Lung (tissue), 12 donors: ENCODE results near the gene APBA2. TPM values are rescaled to one million over a fixed set of nuclear protein-coding genes. Genes with fewer than 3 reads are reported as not detected.
"Not testable (repeated sequence)": the region's sequence is repeated elsewhere in the genome, so short reads cannot be mapped to it uniquely, and the experiment has no call there.

Source experiments
- ATAC-seq: fragments of 200-7000 bp; cut with Tn5 transposase; one replicate; pipeline ENCODE4 v1.9.1; 2020; ENCODE audit warnings: moderate number of reproducible peaks; ENCODE audit not compliant: insufficient read depth, low FRiP score
- DNase-seq, 3 donors: peaks; one replicate each; pipeline ENCODE4 v3.0.0-alpha.2; 2013 to 2017
- H3K27ac ChIP-seq, 2 donors: one replicate each; pipeline ENCODE4 v1.5.1; 2013; ENCODE audit warnings: mild to moderate bottlenecking in 2 of 2, moderate library complexity in 2 of 2, control low read depth in 1 of 2, inconsistent platforms in 1 of 2, low read depth in 1 of 2, low read length in 1 of 2
- H3K27me3 ChIP-seq, 3 donors: one replicate each; pipeline ENCODE4 v1.5.1; 2013; ENCODE audit warnings: low read length in 2 of 3; ENCODE audit not compliant: control insufficient read depth in 3 of 3, insufficient read depth in 3 of 3
- H3K36me3 ChIP-seq, 4 donors: one replicate each; pipeline ENCODE4 v1.5.1; 2013; ENCODE audit warnings: low read length in 4 of 4, mild to moderate bottlenecking in 1 of 4, moderate library complexity in 1 of 4; ENCODE audit not compliant: control insufficient read depth in 4 of 4, insufficient read depth in 4 of 4
- H3K4me1 ChIP-seq, 5 donors: one replicate each; pipeline ENCODE4 v1.5.1; 2013; ENCODE audit warnings: low read length in 5 of 5, mild to moderate bottlenecking in 2 of 5, moderate library complexity in 1 of 5; ENCODE audit not compliant: control insufficient read depth in 5 of 5, insufficient read depth in 5 of 5
- H3K4me3 ChIP-seq: one replicate; pipeline ENCODE4 v1.5.1; 2013; ENCODE audit warnings: mild to moderate bottlenecking, control low read depth, moderate library complexity
- H3K9ac ChIP-seq, 2 donors: one replicate each; pipeline ENCODE4 v1.5.1; 2013; ENCODE audit warnings: low read length in 2 of 2, control low read depth in 1 of 2; ENCODE audit not compliant: insufficient read depth in 1 of 2
- H3K9me3 ChIP-seq, 4 donors: one replicate each; pipeline ENCODE4 v1.5.1; 2013; ENCODE audit warnings: low read length in 3 of 4, mild to moderate bottlenecking in 1 of 4, moderate library complexity in 1 of 4; ENCODE audit not compliant: control insufficient read depth in 4 of 4, insufficient read depth in 3 of 4
- CTCF ChIP-seq: IDR thresholded peaks from 2 replicates; pipeline ENCODE4 v1.5.1; 2012; ENCODE audit warnings: mild to moderate bottlenecking; ENCODE audit errors: control extremely low read depth, extremely low read depth
- WGBS, 2 donors: extraction: QIAGEN DNeasy Blood & Tissue Kit; methylation state at CpG; one replicate each; pipeline ENCODE4 v1.1.7; 2013; 5-methylcytosine and 5-hydroxymethylcytosine counted together
- polyA plus RNA-seq, 2 donors: library from polyadenylated mRNA; stranded (reverse); fragments of 200-250 nt; gene quantifications; one replicate each; pipeline ENCODE4 v1.2.1, GENCODE V29; 2013
- total RNA-seq, 2 donors: library from RNA; depleted of rRNA in 1 of 2; stranded (reverse); fragments of >200 nt in 1 of 2; gene quantifications; one replicate each; pipeline ENCODE4 v1.2.1, GENCODE V29; 2014 to 2021
- donor health status: control.
- donor health status: control.
- donor health status: Bipolar disorder and iron deficiency.
- donor health status: healthy.
- donor health status: DM: yes; HTN: yes; CAD: no.

APBA2 gene
- total and polyA plus RNA-seq, 4 donors = 1.6 to 18.3 (median 4.5) TPM

DNA sequence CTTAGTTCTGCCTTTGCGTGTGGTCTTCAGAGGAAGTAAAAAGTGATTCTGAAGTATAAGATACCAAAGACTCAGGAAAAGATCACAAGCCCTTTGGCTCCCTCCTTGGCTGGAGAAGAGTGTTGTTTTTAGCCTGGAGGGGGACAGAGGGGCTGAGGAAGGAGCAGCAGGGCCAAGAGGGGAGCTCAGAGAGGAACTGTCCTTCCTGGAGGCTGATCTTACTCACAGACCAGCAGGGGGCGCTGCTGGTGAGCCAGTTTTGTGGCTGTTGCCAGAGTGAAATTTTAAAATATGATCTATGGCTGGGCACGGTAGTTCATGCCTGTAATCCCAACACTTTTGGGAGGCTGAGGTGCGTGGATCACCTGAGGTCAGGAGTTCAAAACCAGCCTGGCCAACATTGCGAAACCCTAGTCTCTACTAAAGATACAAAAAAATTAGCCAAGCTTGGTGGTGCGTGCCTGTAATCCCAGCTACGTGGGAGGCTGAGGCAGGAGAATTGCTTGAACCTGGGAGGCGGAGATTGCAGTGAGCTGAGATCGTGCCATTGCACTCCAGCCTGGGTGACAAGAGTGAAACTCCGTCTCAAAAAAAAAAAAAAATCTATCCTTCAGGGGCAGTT, 216.5 kb downstream of the APBA2 start:
- H3K36me3 ChIP-seq, H3K4me1 ChIP-seq, H3K27ac ChIP-seq, H3K9ac ChIP-seq, H3K4me3 ChIP-seq, ATAC-seq, H3K27me3 ChIP-seq, H3K9me3 ChIP-seq: not testable (repeated sequence)
- peak; percentile 10 for TF ChIP-seq CTCF
- peak in 2 of 3 donors; percentile 26 to 33 for DNase-seq
- 68 to 78% methylated on average over 10 of the region's 10 CpGs for whole genome bisulfite sequencing, 2 donors

GRCh38 chr15:29102911-29103823, 217.4 kb downstream of the APBA2 start:
- Histone ChIP-seq H3K27me3 (no peaks in the 10 kb centered on the region), H3K27ac (no peak overlapping the region), H3K36me3 (peaks cover 0 to under 1% (median 0%) of the 10 kb centered on the region in 4 donors), H3K4me3 (no peak overlapping the region), H3K9me3 (no peaks in the 10 kb centered on the region), H3K4me1 (no peaks in the 10 kb centered on the region), H3K9ac (no peak overlapping the region)
- no peak for TF ChIP-seq CTCF
- DNase-seq (no peak), ATAC-seq (no peak)
- 43 to 45% methylated on average over 47 to 51 of the region's 51 CpGs for WGBS, 2 donors

DNA sequence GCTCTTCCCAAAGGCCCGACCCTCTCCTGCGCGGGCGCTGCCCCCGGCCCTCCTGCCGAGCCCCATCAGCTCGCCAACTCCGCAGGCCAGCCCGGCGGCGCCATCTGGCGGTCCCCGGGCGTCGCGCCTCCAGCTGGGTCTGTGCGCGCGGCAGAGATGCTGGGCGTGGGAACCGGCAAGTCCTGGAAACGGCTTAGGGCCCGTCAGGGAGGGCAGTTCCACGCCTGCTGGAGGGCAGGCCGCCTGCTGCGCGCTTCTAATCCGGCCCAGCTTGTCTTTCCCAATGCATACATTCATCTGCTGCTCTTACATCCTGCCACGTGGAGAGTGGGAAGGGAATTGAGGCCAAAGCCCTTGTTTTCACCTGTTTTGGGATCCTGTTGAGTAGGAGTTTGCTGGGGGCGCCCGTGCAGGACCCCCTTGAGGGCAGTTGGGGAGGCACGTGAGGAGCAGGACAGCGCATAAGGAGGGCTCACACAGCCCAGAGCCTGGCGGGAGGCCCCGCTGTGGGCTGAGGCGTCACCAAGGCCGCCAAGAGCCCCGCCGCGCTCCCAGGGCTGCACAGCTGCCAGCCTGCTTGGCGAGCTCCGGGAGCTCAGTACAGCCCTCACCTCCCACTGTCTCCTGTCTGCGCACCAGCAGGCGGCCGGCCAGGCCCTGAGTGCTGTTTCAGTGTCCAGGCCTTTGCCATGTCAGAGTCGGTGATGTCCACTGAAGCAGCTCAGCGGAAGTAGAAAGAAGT, 218.2 kb downstream of the APBA2 start:
- H3K9ac ChIP-seq = no peak overlapping the region
- TF ChIP-seq CTCF = peak; percentile 40
- WGBS, 2 donors = 34 to 35% methylated on average over 47 of the region's 47 CpGs
- no peaks in the 10 kb centered on the region for H3K9me3 ChIP-seq
- peak; percentile 84 to 91 (median 89) for DNase-seq
- no peaks in the 10 kb centered on the region for H3K4me1 ChIP-seq
- ATAC-seq = peak; percentile 75
- H3K4me3 ChIP-seq = no peak overlapping the region
- no peaks in the 10 kb centered on the region for H3K27me3 ChIP-seq
- no peak overlapping the region for H3K27ac ChIP-seq
- H3K36me3 ChIP-seq = peaks cover 0 to 5% (median 1%) of the 10 kb centered on the region in 4 donors
